ENCODE measurements around the gene HS3ST2.

The HS3ST2 gene

DNA sequence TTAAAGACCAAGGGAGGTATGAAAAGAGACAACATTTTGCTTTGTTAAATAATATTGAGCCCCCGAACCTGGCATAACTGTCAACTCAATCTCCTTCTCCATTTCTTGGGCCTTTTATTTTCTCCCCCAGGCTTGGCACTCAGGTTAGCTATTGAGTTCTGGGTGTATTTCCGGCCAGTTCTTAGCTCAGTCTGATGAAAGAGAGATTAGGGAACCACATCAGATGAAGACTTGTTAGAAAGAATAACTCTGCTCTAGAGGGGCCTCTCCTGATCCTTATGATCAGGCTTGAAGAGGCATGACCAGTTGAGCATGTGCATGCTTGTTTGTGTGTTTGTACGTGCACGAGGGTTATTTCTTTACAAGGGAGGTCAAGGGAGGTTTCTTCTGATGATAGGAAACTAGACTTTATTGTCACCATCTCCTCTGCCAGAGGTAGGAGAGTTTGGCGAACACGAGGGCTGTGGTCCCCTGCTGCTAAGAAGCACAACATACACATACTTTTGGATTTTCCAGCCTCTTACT lies 29.2 kb upstream of the HS3ST2 start:
- Histone ChIP-seq H3K36me3 (ENCODE audit: control insufficient read depth in 2 of 2, insufficient read depth in 1 of 2, low read length in 2 of 2) (no peaks in the 10 kb centered on the region), H3K4me1 (ENCODE audit: control insufficient read depth, insufficient read depth, low read length) (no peaks in the 10 kb centered on the region), H3K27ac (ENCODE audit: extremely low read depth, low read depth, low read length) (no peak overlapping the region), H3K9me3 (ENCODE audit: control insufficient read depth, insufficient read depth, low read depth, low read length) (no peaks in the 10 kb centered on the region), H3K4me3 (ENCODE audit: low read depth, low read length) (no peak overlapping the region)
- TF ChIP-seq ZNF776 (tag by site-specific recombination; IDR thresholded peaks at IDR 0.05; ENCODE audit: borderline replicate concordance) (no peak), BCL11B (tag by site-specific recombination; IDR thresholded peaks at IDR 0.05; ENCODE audit: low read depth) (no peak), ZNF175 (tag by site-specific recombination; IDR thresholded peaks at IDR 0.05) (no peak), ZNF610 (tag by site-specific recombination; IDR thresholded peaks at IDR 0.05; ENCODE audit: borderline replicate concordance) (no peak), ZNF560 (tag by site-specific recombination; IDR thresholded peaks at IDR 0.05; ENCODE audit: borderline replicate concordance) (no peak), ZNF292 (tag by site-specific recombination; IDR thresholded peaks at IDR 0.05; ENCODE audit: borderline replicate concordance, low read depth) (no peak), ZNF596 (tag by site-specific recombination; IDR thresholded peaks at IDR 0.05) (no peak), ZXDB (tag by site-specific recombination; IDR thresholded peaks at IDR 0.05) (no peak), ZNF23 (tag by site-specific recombination; IDR thresholded peaks at IDR 0.05; ENCODE audit: borderline replicate concordance) (no peak), ZNF426 (tag by site-specific recombination; IDR thresholded peaks at IDR 0.05) (no peak), ZNF747 (tag by site-specific recombination; IDR thresholded peaks at IDR 0.05) (no peak), ZNF221 (tag by site-specific recombination; IDR thresholded peaks at IDR 0.05; ENCODE audit: borderline replicate concordance) (no peak), ZNF132 (tag by site-specific recombination; IDR thresholded peaks at IDR 0.05; ENCODE audit: borderline replicate concordance) (no peak)
- TF ChIP-seq, protein P1, sequence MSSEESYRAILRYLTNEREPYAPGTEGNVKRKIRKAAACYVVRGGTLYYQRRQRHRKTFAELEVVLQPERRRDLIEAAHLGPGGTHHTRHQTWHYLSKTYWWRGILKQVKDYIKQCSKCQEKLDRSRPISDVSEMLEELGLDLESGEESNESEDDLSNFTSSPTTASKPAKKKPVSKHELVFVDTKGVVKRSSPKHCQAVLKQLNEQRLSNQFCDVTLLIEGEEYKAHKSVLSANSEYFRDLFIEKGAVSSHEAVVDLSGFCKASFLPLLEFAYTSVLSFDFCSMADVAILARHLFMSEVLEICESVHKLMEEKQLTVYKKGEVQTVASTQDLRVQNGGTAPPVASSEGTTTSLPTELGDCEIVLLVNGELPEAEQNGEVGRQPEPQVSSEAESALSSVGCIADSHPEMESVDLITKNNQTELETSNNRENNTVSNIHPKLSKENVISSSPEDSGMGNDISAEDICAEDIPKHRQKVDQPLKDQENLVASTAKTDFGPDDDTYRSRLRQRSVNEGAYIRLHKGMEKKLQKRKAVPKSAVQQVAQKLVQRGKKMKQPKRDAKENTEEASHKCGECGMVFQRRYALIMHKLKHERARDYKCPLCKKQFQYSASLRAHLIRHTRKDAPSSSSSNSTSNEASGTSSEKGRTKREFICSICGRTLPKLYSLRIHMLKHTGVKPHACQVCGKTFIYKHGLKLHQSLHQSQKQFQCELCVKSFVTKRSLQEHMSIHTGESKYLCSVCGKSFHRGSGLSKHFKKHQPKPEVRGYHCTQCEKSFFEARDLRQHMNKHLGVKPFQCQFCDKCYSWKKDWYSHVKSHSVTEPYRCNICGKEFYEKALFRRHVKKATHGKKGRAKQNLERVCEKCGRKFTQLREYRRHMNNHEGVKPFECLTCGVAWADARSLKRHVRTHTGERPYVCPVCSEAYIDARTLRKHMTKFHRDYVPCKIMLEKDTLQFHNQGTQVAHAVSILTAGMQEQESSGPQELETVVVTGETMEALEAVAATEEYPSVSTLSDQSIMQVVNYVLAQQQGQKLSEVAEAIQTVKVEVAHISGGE (tag by site-specific recombination; conservative IDR thresholded peaks at IDR 0.05; ENCODE audit: low read depth), result no peak
- TF ChIP-seq, protein P2, sequence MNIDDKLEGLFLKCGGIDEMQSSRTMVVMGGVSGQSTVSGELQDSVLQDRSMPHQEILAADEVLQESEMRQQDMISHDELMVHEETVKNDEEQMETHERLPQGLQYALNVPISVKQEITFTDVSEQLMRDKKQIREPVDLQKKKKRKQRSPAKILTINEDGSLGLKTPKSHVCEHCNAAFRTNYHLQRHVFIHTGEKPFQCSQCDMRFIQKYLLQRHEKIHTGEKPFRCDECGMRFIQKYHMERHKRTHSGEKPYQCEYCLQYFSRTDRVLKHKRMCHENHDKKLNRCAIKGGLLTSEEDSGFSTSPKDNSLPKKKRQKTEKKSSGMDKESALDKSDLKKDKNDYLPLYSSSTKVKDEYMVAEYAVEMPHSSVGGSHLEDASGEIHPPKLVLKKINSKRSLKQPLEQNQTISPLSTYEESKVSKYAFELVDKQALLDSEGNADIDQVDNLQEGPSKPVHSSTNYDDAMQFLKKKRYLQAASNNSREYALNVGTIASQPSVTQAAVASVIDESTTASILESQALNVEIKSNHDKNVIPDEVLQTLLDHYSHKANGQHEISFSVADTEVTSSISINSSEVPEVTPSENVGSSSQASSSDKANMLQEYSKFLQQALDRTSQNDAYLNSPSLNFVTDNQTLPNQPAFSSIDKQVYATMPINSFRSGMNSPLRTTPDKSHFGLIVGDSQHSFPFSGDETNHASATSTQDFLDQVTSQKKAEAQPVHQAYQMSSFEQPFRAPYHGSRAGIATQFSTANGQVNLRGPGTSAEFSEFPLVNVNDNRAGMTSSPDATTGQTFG (tag by site-specific recombination; IDR thresholded peaks at IDR 0.05; ENCODE audit: borderline replicate concordance), result no peak
- TF ChIP-seq, protein P3, sequence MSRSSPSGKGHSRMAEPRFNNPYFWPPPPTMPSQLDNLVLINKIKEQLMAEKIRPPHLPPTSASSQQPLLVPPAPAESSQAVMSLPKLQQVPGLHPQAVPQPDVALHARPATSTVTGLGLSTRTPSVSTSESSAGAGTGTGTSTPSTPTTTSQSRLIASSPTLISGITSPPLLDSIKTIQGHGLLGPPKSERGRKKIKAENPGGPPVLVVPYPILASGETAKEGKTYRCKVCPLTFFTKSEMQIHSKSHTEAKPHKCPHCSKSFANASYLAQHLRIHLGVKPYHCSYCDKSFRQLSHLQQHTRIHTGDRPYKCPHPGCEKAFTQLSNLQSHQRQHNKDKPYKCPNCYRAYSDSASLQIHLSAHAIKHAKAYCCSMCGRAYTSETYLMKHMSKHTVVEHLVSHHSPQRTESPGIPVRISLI (tag by site-specific recombination; IDR thresholded peaks at IDR 0.05), result no peak
- TF ChIP-seq, protein P4, sequence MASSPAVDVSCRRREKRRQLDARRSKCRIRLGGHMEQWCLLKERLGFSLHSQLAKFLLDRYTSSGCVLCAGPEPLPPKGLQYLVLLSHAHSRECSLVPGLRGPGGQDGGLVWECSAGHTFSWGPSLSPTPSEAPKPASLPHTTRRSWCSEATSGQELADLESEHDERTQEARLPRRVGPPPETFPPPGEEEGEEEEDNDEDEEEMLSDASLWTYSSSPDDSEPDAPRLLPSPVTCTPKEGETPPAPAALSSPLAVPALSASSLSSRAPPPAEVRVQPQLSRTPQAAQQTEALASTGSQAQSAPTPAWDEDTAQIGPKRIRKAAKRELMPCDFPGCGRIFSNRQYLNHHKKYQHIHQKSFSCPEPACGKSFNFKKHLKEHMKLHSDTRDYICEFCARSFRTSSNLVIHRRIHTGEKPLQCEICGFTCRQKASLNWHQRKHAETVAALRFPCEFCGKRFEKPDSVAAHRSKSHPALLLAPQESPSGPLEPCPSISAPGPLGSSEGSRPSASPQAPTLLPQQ (tag by site-specific recombination; IDR thresholded peaks at IDR 0.05), result no peak
- ChIA-PET POLR2A (no interaction called here), CTCF (interaction anchor here (0.7 kb wide), 1 partner anchor 926 kb away, joined by 3 read pairs; no protein-coding TSS in a partner anchor)
